GM12878 (cell line): ENCODE results near the gene MCC. TPM values are rescaled to one million over a fixed set of nuclear protein-coding genes. Genes with fewer than 3 reads are reported as not detected.
"Not testable (repeated sequence)": the region's sequence is repeated elsewhere in the genome, so short reads cannot be mapped to it uniquely, and the experiment has no call there.

Experiments used
- ATAC-seq: fragments of 200-7000 bp; cut with Tn5 transposase; 3 replicates; pipeline ENCODE4 v1.9.1; 2020; ENCODE audit warnings: mild to moderate bottlenecking, moderate library complexity
- BruUV-seq: library from RNA; stranded (reverse); fragments of 400-500 nt; replicated peaks from 2 replicates; lab custom pipeline; 2021; lab: Mats Ljungman, UMichigan
- CTCF ChIA-PET: fragments of 300-600 bp; sonication (Branson Sonifier 250); formaldehyde crosslinking; extraction: SDS; loops from one replicate; lab custom pipeline; 2021; ENCODE audit warnings: inconsistent platforms; lab: Yijun Ruan, JAX
- POLR2A ChIA-PET: fragments of 350-600 bp; formaldehyde crosslinking; extraction: SDS; loops from one replicate; lab custom pipeline; 2021; ENCODE audit warnings: inconsistent platforms; lab: Charles Lee
- RAD21 ChIA-PET: fragments of 300-600 bp; sonication (Branson Sonifier 250); formaldehyde crosslinking; loops from one replicate; lab custom pipeline; 2023; ENCODE audit warnings: antibody characterized with exemption; ENCODE audit not compliant: unreplicated experiment; lab: Charles Lee
- SMC1A ChIA-PET: fragments of 300-600 bp; sonication (Branson Sonifier 250); formaldehyde crosslinking; loops from one replicate; lab custom pipeline; 2023; ENCODE audit not compliant: unreplicated experiment, uncharacterized antibody; lab: Charles Lee
- DNase-seq: peaks from one replicate; pipeline ENCODE4 v3.0.0-alpha.2; 2011; ENCODE audit warnings: low read depth, low spot score
- FAIRE-seq: peaks from 3 replicates; lab custom pipeline; 2011; peaks lifted over from hg19 to GRCh38; lab: Jason Lieb, UNC
- H2AFZ ChIP-seq: 2 replicates; pipeline ENCODE4 v1.6.0; 2011; ENCODE audit warnings: low read depth, low read length, control low read depth; ENCODE audit not compliant: control insufficient read depth
- H3K27ac ChIP-seq: 2 replicates; pipeline ENCODE4 v1.5.1; 2011; ENCODE audit warnings: control low read depth; ENCODE audit not compliant: control insufficient read depth, insufficient read depth
- H3K27me3 ChIP-seq, 2 experiments: replicated peaks in 1 of 2; 2 replicates each; pipeline versions ENCODE4 v1.6.0 to v1.6.1; 2011; ENCODE audit warnings: low read length in 1 of 2; ENCODE audit not compliant: control insufficient read depth in 2 of 2, insufficient read depth in 2 of 2
- H3K36me3 ChIP-seq, 2 experiments: 2 replicates each; pipeline ENCODE4 v1.5.1; 2011; ENCODE audit warnings: low read length in 1 of 2; ENCODE audit not compliant: control insufficient read depth in 2 of 2, insufficient read depth in 2 of 2
- H3K4me1 ChIP-seq: 2 replicates; pipeline ENCODE4 v1.6.1; 2011; ENCODE audit warnings: mild to moderate bottlenecking, low read length, moderate library complexity, mixed read lengths; ENCODE audit not compliant: control insufficient read depth, insufficient read depth
- H3K4me2 ChIP-seq: 2 replicates; pipeline ENCODE4 v1.6.0; 2011; ENCODE audit warnings: control low read depth; ENCODE audit not compliant: control insufficient read depth, insufficient read depth
- H3K4me3 ChIP-seq: fragments of 200-600 bp; sonication (generic); 2 replicates; pipeline ENCODE4 v1.5.1; 2016
- H3K79me2 ChIP-seq: 2 replicates; pipeline ENCODE4 v1.6.0; 2011; ENCODE audit warnings: low read length; ENCODE audit not compliant: control insufficient read depth, insufficient read depth
- H3K9ac ChIP-seq: 2 replicates; pipeline ENCODE4 v1.8.0; 2011; ENCODE audit warnings: low read length, control low read depth, mixed read lengths; ENCODE audit not compliant: control insufficient read depth, insufficient read depth
- H3K9me3 ChIP-seq: replicated peaks from 3 replicates; pipeline ENCODE4 v1.5.1; 2011; ENCODE audit warnings: mild to moderate bottlenecking, low read length; ENCODE audit not compliant: control insufficient read depth, insufficient read depth
- H4K20me1 ChIP-seq: 2 replicates; pipeline ENCODE4 v1.6.0; 2011; ENCODE audit not compliant: control insufficient read depth, insufficient read depth
- SIX5 ChIP-seq: IDR thresholded peaks from 2 replicates; pipeline ENCODE4 v1.6.1; 2011; ENCODE audit warnings: mild to moderate bottlenecking, low read depth, low read length, moderate library complexity; ENCODE audit not compliant: severe bottlenecking
- WGBS: methylation state at CpG from one replicate; pipeline ENCODE4 v1.1.6; 2016; ENCODE audit warnings: low lambda C conversion rate; ENCODE audit not compliant: insufficient replicate concordance, insufficient coverage; ENCODE audit errors: missing lambda C conversion rate; 5-methylcytosine and 5-hydroxymethylcytosine counted together
- in situ Hi-C: fragments of 300-500 bp; cut with MboI; formaldehyde crosslinking; loops from 9 replicates; pipeline ENCODE4 v1.14.3; 2018; ENCODE audit warnings: mixed read lengths
- intact Hi-C: fragments of 100-400 bp; cut with micrococcal nuclease; formaldehyde crosslinking; loops from one replicate; pipeline ENCODE4 v1.14.2; 2022; ENCODE audit not compliant: unreplicated experiment
- polyA plus RNA-seq, 11 experiments: library from polyadenylated mRNA; depleted of rRNA in 4 of 11; unstranded in 6 of 11; stranded (reverse) in 5 of 11; fragments of >200 nt; fragmentation: Nextera tagmentation in 4 of 11; fragmentation: Illumina TruSeq in 1 of 11; extraction: Ambion mirVana in 4 of 11; extraction: Trizol in 1 of 11; gene quantifications; 1 replicate in 1 of 11; 2 replicates in 10 of 11; pipeline versions ENCODE4 v1.2.1 to v1.2.3, GENCODE V29; 2011 to 2016; ENCODE audit warnings: inconsistent platforms in 2 of 11, missing spikeins in 2 of 11, low read depth in 1 of 11
- total RNA-seq, 4 experiments: library from RNA; depleted of rRNA in 3 of 4; stranded (reverse); fragments of >200 nt in 3 of 4; fragmentation: Illumina TruSeq in 1 of 4; extraction: Trizol in 1 of 4; gene quantifications; 2 replicates each; pipeline versions ENCODE4 v1.2.1 to v1.2.3, GENCODE V29; 2013 to 2021
- TF ChIP-seq, protein P1 (sequence below): IDR thresholded peaks from 2 replicates; pipeline ENCODE4 v1.6.1; 2012; ENCODE audit warnings: low read depth, low read length, improper control_type of control experiment
- TF ChIP-seq, protein P2 (sequence below): fragments of 450-650 bp; IDR thresholded peaks from 2 replicates; pipeline ENCODE4 v1.6.1; 2016; ENCODE audit warnings: mild to moderate bottlenecking, moderate library complexity, borderline replicate concordance

MCC gene
- total and polyA plus RNA-seq, 10 of the 15 experiments (the other 5 are each of a cell fraction or from before 2014, with no cell fraction given): 0.03 to 0.86 (median 0.16) TPM

DNA sequence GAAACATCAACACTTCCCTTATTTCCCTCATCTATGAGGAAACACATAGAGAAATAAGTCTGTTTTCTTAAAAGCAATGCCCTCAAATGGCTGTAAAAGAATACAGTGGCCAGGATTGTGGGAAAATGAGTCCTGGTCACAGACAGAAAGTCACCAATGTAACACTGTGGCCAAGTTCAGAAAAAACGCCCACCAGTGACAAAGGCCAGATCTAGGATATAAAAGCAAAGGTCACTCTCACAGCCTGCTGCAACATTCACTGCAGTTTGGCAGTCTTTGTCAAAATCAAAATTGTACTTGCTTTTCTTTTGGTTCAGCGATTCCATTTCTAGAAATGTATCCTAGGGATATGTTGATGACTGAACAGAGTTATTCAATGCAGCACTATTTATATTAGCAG lies 84.0 kb downstream of the MCC start:
- DNase-seq: no peak
- WGBS: 51% methylated on average over 2 of the region's 2 CpGs
- no peak overlapping the region for H3K4me2 ChIP-seq
- no peak overlapping the region for H2AFZ ChIP-seq
- SMC1A ChIA-PET: no interaction called here
- BruUV-seq: no TSS peak
- no peaks in the 10 kb centered on the region for H3K36me3 ChIP-seq
- H3K9me3 ChIP-seq: no peaks in the 10 kb centered on the region
- H3K27me3 ChIP-seq: no peaks in the 10 kb centered on the region; a peak in 1 of 4 replicates
- in situ Hi-C loops: no loop called here
- no peak overlapping the region for H3K27ac ChIP-seq
- no peaks in the 10 kb centered on the region for H4K20me1 ChIP-seq
- no peak for ATAC-seq
- no peak overlapping the region for H3K4me3 ChIP-seq
- no peaks in the 10 kb centered on the region for H3K4me1 ChIP-seq
- RAD21 ChIA-PET: no interaction called here
- no peak for TF ChIP-seq SIX5
- TF ChIP-seq, protein P1, sequence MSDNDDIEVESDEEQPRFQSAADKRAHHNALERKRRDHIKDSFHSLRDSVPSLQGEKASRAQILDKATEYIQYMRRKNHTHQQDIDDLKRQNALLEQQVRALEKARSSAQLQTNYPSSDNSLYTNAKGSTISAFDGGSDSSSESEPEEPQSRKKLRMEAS: no peak
- TF ChIP-seq, protein P2, sequence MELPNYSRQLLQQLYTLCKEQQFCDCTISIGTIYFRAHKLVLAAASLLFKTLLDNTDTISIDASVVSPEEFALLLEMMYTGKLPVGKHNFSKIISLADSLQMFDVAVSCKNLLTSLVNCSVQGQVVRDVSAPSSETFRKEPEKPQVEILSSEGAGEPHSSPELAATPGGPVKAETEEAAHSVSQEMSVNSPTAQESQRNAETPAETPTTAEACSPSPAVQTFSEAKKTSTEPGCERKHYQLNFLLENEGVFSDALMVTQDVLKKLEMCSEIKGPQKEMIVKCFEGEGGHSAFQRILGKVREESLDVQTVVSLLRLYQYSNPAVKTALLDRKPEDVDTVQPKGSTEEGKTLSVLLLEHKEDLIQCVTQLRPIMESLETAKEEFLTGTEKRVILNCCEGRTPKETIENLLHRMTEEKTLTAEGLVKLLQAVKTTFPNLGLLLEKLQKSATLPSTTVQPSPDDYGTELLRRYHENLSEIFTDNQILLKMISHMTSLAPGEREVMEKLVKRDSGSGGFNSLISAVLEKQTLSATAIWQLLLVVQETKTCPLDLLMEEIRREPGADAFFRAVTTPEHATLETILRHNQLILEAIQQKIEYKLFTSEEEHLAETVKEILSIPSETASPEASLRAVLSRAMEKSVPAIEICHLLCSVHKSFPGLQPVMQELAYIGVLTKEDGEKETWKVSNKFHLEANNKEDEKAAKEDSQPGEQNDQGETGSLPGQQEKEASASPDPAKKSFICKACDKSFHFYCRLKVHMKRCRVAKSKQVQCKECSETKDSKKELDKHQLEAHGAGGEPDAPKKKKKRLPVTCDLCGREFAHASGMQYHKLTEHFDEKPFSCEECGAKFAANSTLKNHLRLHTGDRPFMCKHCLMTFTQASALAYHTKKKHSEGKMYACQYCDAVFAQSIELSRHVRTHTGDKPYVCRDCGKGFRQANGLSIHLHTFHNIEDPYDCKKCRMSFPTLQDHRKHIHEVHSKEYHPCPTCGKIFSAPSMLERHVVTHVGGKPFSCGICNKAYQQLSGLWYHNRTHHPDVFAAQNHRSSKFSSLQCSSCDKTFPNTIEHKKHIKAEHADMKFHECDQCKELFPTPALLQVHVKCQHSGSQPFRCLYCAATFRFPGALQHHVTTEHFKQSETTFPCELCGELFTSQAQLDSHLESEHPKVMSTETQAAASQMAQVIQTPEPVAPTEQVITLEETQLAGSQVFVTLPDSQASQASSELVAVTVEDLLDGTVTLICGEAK: no peak
- CTCF ChIA-PET: no interaction called here
- no peaks in the 10 kb centered on the region for H3K79me2 ChIP-seq
- POLR2A ChIA-PET: no interaction called here
- no peak overlapping the region for H3K9ac ChIP-seq
- intact Hi-C loops: no loop called here
- no peak for FAIRE-seq

DNA sequence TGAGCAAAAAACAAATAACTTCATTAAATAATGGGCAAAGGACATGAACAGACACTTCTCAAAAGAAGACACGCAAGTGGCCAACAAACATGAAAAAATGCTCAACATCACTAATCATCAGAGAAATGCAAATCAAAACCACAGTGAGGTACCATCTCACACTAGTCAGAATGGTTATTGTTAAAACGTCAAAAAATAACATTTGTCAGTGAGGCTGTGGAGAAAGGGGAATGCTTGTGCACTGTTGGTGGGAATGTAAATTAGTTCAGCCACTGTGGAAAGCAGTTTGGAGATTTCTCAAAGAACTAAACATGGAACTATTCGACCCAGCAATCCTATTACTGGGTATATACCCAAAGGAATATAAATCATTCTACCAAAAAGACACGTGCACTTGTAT lies 90.3 kb downstream of the MCC start:
- DNase-seq, H3K4me1 ChIP-seq, in situ Hi-C loops, H3K4me3 ChIP-seq, CTCF ChIA-PET, H3K4me2 ChIP-seq, H4K20me1 ChIP-seq, H3K9me3 ChIP-seq, H3K36me3 ChIP-seq, intact Hi-C loops, ATAC-seq, FAIRE-seq, RAD21 ChIA-PET, H3K27ac ChIP-seq, POLR2A ChIA-PET, H3K79me2 ChIP-seq, BruUV-seq, H3K27me3 ChIP-seq, H2AFZ ChIP-seq, H3K9ac ChIP-seq: not testable (repeated sequence)
- SMC1A ChIA-PET: interaction anchor here (1.1 kb wide), 1 partner anchor 18 kb away, joined by 3 read pairs; no protein-coding TSS in a partner anchor
- WGBS: 9% methylated on average over 4 of the region's 4 CpGs
